HG03175 (cell line): ENCODE data around the gene P2RY14.

Source experiments
- ATAC-seq: cut with Tn5 transposase; IDR thresholded peaks from one replicate; pipeline ENCODE4 v1.9.1; 2021; ENCODE audit warnings: mild to moderate bottlenecking, moderate library complexity; ENCODE audit not compliant: unreplicated experiment

The P2RY14 gene

DNA sequence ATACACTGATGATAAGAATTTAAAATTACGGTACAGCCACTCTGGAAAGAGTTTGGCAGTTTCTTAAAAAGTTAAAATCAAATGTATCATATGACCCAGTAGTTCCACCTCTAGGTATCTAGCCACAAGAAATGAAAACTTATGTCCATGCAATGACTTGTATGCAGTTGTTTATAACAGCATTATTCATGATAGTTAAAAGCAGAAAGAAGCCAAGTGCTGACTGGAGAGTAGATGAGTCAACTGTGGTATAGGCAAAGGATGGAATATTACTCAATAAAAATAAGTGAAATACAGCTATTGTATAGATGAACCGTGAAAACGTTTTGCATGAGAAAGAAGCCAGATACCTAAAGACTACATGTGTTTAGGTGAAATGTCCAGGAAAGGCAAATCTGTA, 23.4 kb upstream of the P2RY14 start:
- no peak for ATAC-seq

DNA sequence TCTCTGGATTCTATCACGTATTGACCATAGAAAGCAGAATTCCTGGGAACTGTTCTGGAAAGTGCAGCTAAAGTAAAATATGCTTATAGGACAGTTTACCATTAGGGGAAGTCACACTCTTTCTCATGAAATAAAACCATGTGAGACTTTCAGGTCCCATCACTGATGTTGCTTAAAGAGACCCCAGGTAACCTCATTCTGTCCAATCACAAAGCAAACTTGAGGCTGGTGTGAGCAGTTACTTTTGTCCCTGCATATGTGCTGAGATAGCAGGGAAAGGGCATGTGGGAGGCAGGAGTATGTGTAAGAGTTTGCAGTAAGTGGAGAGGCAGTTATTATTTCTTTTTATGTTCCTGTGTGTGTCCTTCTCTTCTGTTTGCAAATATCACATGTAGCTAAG, 22.2 kb upstream of the P2RY14 start:
- ATAC-seq, result no peak

GRCh38 chr3:151299006-151299405, 20.7 kb upstream of the P2RY14 start:
- no peak for ATAC-seq

- no peak for ATAC-seq
Measured at GRCh38 chr3:151297429-151297828, 19.1 kb upstream of the P2RY14 start.

DNA sequence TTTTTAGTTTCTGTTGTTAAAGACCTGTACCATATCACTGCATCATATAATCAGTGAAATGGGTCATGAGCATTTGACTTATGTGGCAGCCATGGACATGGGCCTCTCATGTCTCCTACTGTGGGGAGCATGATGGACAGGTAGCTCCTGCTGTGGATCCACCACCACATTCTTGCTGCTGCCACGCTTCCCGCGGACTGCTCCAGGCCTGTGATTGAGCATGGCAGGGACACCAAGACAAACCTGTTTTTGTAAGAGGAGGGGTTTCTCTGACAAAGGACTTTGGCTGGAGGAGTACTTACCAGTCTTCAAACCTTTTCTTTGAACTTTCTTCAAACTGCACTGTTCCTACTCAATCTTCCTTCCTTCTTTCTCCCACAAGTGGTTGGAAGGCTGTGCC, 17.9 kb upstream of the P2RY14 start:
- ATAC-seq, result no peak

GRCh38 chr3:151293127-151293526, 14.8 kb upstream of the P2RY14 start:
- no peak for ATAC-seq

DNA sequence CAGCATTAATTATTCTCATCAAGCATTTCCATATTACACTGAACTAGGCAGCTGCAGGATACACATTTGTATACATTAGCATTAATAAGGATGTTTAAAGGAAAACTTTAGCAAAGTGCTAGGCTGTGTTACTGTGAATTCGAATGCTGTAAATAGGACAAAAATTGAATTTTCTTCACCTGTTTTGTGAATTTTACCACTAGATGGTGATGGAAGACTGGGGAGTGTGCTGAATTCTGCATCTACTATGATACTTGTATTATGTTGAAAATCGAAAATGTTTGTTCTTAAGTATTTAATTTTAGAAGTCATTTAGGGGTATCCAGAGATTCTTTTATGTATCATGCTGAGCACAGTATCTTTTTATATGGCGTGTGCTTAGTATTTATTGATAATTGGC, 12.3 kb upstream of the P2RY14 start:
- ATAC-seq, result no peak

GRCh38 chr3:151289445-151289844, 11.1 kb upstream of the P2RY14 start:
- ATAC-seq, result no peak

- no peak for ATAC-seq
Measured at GRCh38 chr3:151285940-151286339, 7.6 kb upstream of the P2RY14 start.

GRCh38 chr3:151283907-151284461, 5.6 kb upstream of the P2RY14 start:
- no peak for ATAC-seq

- no peak for ATAC-seq
Measured at GRCh38 chr3:151283387-151283786, 5.0 kb upstream of the P2RY14 start.

DNA sequence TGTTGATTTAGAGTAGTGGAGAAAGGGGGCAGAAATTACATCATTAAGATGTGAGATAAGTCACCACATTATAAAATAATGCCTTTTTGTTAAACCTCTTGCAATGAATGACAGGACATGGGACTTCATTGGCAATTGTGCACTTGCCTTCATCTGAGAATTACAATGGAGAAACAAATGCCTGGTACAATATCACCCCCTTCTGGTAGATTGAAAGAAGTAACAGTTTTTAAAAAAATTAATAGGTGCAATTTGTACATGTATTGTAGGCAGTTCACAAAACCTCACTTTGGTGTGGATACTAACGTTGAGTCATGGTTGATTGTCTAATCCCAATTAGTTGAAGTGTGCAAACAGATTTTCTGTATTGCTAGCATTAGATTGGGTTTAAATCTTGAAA, 4.6 kb upstream of the P2RY14 start:
- ATAC-seq, result peak; percentile 51

DNA sequence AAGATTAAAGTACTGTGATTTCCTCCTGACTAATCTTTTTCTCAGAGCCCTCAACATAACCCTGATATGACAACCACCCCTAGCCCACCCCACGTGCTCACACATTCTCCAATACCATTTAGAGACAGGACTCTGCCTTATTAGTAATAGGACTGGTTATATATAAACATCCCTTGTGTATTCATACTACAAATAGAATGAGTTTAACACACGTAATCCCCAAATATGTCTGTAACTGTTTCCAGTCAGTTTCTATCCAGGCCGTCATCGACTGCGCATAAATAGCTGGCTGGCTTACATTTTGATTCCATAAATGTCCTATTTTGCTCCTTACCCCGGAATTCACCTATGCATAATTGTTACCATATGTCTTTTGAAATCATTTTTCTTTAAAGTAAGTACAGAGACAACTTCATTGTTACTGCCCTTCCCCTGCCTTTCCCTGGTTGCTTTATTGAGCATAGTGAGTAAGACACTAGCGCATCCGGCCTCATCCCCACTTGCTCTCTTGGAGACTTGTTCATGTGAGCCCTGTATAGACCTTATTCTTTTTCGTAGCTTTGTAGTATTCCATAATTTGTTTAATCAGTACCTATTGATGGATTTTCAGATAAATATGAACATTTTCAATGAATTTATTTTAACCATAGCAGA, 3.5 kb upstream of the P2RY14 start:
- no peak for ATAC-seq

DNA sequence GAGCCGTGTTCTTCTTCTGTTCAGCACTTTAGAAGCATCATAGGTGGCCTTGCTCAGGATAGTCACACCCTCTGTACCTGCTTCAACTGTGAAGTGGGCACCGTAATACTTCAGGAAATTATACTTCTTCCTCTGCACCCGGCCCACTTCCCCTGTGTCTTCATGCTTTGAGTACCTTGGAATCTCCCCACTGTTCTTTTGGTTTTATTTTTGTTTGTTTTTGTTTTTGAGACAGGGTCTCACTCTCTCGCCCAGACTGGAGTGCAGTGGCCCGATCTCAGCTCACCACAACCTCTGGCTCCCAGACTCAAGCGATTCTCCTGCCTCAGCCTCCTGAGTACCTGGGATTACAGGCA, 1.7 kb downstream of the P2RY14 start:
- ATAC-seq, result peak; percentile 59

GRCh38 chr3:151276038-151276686, 2.2 kb downstream of the P2RY14 start:
- peak; percentile 27 for ATAC-seq

- ATAC-seq, result no peak
Measured at GRCh38 chr3:151275091-151275490, 3.3 kb downstream of the P2RY14 start.

GRCh38 chr3:151269631-151270030, 8.7 kb downstream of the P2RY14 start:
- ATAC-seq, result no peak

DNA sequence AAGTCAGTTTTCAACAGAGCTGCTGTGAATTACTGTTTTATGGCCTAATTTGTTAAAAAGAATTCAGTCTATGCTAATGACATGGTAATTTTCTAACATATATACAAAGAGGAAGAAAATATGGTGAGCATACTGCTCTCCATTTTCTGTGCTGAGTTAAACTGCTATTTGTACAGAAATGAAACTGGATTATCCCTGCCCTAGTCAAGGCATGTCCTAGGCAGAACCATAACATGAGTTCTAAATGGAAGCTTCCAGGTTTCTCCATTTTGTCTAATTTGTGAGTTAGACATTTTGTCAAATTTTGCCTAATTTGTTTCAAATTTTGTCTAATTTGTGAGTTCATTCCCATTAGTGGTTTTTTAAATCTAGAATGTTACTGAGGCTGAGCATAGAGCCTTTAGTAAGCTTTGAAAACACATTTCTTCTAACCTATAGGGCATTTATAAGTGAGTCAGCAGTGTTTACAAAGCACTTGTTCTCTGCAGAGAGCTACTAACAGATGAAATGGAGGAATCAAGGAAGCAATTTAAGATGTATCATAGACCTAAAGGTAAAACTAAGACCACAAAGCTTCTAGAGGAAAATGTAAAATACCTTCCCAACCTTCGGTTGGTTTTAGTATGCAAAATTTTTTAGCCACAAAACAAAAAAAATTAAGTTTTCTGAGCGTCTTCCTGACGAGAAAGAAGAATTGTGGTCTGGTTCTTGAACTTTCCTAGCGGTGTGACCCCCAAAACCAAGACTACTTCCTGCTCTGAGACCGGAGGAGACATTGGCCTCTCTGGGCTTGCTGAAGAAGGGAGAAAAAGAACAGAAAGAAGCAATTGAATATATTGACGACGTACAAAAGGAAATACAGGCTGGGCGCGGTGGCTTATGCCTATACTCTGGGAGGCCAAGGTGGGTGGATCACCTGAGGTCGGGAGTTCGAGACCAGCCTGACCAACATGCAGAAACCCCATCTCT, 9.8 kb downstream of the P2RY14 start:
- ATAC-seq, result peak; percentile 23

- ATAC-seq, result no peak
Measured at GRCh38 chr3:151267066-151267465, 11.3 kb downstream of the P2RY14 start.

DNA sequence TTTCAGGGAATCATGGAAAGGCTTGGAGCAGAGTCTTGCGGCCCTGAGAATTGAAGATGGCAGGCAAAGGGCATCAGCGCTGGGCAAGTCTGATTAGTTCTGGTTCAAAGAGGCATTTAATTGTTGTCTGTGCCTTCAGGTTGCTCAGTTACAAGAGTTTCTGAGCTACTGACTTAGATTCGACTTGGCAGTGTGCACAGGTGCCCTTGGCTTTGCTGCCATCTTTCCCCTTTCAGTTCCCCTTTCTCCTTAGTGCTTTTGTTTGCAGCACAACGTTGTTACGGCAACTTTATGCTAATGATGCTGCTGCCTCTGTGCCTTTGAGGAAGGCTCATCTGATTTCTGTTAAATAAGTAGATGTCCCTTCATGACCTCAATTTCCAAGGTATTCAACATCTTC, 12.5 kb downstream of the P2RY14 start:
- peak; percentile 98 for ATAC-seq

DNA sequence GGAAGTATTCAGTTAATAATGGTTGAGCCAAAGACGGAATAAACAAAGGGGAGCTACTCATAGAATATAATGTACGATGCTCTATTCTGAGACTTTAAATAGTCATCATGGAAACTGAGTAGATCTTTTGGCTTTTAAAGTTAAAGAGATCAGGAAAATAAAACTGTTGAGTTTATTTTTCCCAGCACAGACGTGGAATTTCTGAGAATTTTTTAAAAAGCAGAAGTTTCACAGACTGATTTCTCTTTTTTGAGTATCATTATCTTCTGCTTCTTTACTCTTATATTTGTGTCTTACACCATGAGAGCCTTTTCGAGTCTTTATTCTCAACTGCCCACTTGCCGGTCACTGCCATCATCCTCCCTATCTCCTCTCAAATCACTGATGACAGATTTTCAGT, 13.2 kb downstream of the P2RY14 start:
- ATAC-seq, result no peak

- ATAC-seq, result no peak
Measured at GRCh38 chr3:151264605-151265004, 13.7 kb downstream of the P2RY14 start.
